Upper lobe of right lung (tissue), 1 donor: ENCODE measurements around the gene SCMH1. TPM values are rescaled to one million over a fixed set of nuclear protein-coding genes. Genes with fewer than 3 reads are reported as not detected.

Source experiments
- ATAC-seq: fragments of 200-7000 bp; cut with Tn5 transposase; one replicate; pipeline ENCODE4 v1.9.1; 2020; ENCODE audit warnings: mild to moderate bottlenecking, moderate library complexity
- DNase-seq: peaks from one replicate; pipeline ENCODE4 v3.0.0-alpha.2; 2020
- H3K27ac ChIP-seq: fragments of 200-600 bp; one replicate; pipeline ENCODE4 v1.8.0; 2022
- H3K27me3 ChIP-seq: fragments of 200-600 bp; one replicate; pipeline ENCODE4 v1.8.0; 2022; ENCODE audit warnings: mild to moderate bottlenecking
- H3K36me3 ChIP-seq: fragments of 200-600 bp; one replicate; pipeline ENCODE4 v1.8.0; 2022
- H3K4me1 ChIP-seq: fragments of 200-600 bp; one replicate; pipeline ENCODE4 v1.8.0; 2022
- H3K4me3 ChIP-seq: fragments of 200-600 bp; one replicate; pipeline ENCODE4 v1.8.0; 2022; ENCODE audit warnings: mild to moderate bottlenecking
- H3K9me3 ChIP-seq: fragments of 200-600 bp; one replicate; pipeline ENCODE4 v1.8.0; 2022
- CTCF ChIP-seq: fragments of 200-600 bp; IDR thresholded peaks from one replicate; pipeline ENCODE4 v1.8.0; 2022; ENCODE audit warnings: antibody characterized with exemption
- intact Hi-C: fragments of 100-400 bp; cut with DNase I; formaldehyde crosslinking; loops from one replicate; pipeline ENCODE4 v1.11.0; 2022
- total RNA-seq: library from RNA; stranded (reverse); fragmentation: NEBNext Ultra II Directional; extraction: Animal tissue kit (Norgen Biotek cat#: 25700); gene quantifications from one replicate; pipeline ENCODE4 v1.2.1, GENCODE V29; 2021
- donor health status: DM: no; HTN: yes; CAD: no; lungs with severe emphysema.

Gene SCMH1
- total RNA-seq, 1 donor from 2014 or later, result 37.2 TPM

DNA sequence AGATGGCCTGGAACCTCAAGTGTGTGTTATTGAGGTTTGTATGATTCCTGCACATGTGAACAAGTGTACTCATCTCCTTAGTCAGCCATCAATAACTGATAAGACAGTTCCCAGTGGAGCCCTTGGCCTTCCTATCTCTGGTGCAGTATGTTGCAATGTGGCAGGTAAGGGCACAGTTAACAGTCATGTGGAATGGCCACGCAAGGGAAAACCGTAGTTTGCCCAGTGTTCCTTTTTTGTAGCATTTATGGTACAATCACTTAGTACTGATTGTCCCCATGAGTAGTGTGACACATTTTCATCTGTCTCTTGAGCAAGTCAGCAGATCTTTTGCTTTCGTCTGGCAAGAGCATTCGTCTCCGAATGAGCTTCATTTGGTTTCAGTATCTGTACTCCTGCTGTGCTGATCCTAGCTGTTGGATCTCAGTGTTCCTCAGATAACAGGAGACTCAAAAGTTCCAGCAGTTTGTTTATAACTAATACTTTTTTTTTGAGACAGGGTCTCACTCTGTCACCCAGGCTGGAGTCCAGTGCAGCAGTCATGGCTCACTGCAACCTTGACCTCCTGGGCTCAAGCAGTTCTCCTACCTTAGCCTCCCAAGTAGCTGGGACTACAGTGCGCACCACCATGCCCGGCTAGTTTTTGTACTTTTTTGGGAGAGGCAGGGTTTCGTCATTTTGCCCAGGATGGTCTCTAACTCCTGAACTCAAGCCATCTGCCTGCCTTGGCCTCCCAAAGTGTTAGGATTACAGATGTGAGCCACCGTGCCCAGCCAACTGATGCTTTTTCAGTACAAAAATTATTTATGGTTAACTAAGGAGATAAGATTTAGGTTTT, 254.4 kb downstream of the SCMH1 start:
- Histone ChIP-seq H3K27me3 (no peaks in the 10 kb centered on the region), H3K9me3 (no peaks in the 10 kb centered on the region), H3K4me3 (no peak overlapping the region), H3K27ac (no peak overlapping the region), H3K4me1 (peaks cover 17% of the 10 kb centered on the region), H3K36me3 (peaks cover 54% of the 10 kb centered on the region)
- intact Hi-C loops, result no loop called here
- ATAC-seq (no peak), DNase-seq (no peak)
- TF ChIP-seq CTCF, result no peak

DNA sequence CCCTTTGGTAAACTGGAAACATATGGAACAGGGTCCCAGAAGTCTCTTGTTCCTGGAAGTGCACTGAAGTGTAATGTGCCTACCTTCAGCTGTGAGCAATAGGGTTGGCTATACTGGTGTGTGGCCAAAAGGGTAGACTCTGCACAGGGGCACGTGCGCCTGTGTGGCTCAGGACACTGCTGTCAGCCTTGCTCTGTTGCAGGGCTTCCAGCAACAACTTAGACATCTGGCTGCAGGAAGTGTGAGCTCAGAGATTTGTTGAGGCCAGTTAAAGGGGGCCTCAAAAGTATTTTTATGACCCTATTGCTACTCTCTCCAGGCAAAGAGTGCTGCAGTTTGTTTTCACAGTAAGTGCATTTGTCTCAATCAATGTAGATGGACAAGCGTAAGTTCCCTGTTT, 255.2 kb downstream of the SCMH1 start:
- DNase-seq (no peak), ATAC-seq (peak; percentile 13)
- peaks cover 24% of the 10 kb centered on the region for H3K4me1 ChIP-seq
- TF ChIP-seq CTCF, result no peak
- no peak overlapping the region for H3K27ac ChIP-seq
- H3K4me3 ChIP-seq, result no peak overlapping the region
- H3K36me3 ChIP-seq, result peaks cover 47% of the 10 kb centered on the region
- H3K9me3 ChIP-seq, result no peaks in the 10 kb centered on the region
- intact Hi-C loops, result no loop called here
- H3K27me3 ChIP-seq, result no peaks in the 10 kb centered on the region

DNA sequence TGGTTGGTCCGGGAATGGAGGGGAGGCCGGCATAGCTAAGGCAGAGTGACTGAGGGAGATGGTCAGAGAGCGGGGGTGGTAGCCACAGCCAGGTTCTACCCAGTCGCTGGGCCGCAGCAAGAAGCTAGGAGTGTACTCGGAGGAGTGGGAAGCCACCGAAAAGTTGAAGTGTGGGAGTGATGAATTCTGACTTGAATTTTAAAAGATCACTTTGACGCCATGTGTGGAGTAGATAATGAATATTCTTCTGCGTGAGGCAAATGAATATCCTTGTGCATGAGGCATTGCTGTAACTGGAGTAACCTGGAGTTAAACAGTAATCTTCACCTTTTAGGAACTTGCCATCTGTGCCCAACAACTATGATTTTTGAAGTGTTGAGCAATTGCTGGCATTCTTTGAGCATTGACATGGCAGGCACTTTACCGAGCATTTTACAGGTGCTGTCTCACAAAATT, 255.8 kb downstream of the SCMH1 start:
- H3K36me3 ChIP-seq, result peaks cover 41% of the 10 kb centered on the region
- H3K9me3 ChIP-seq, result no peaks in the 10 kb centered on the region
- H3K27ac ChIP-seq, result no peak overlapping the region
- ATAC-seq, result peak; percentile 57
- TF ChIP-seq CTCF, result no peak
- H3K27me3 ChIP-seq, result no peaks in the 10 kb centered on the region
- intact Hi-C loops, result no loop called here
- H3K4me3 ChIP-seq, result no peak overlapping the region
- peaks cover 30% of the 10 kb centered on the region for H3K4me1 ChIP-seq
- DNase-seq, result no peak

- Histone ChIP-seq H3K9me3 (no peaks in the 10 kb centered on the region), H3K4me3 (no peak overlapping the region), H3K27ac (no peak overlapping the region), H3K27me3 (no peaks in the 10 kb centered on the region), H3K36me3 (peaks cover 36% of the 10 kb centered on the region), H3K4me1 (peaks cover 35% of the 10 kb centered on the region)
- intact Hi-C loops, result no loop called here
- no peak for ATAC-seq
- DNase-seq, result no peak
- TF ChIP-seq CTCF, result no peak
Observed at GRCh38 chr1:40985875-40986274, 256.2 kb downstream of the SCMH1 start.

- Histone ChIP-seq H3K9me3 (no peaks in the 10 kb centered on the region), H3K36me3 (peaks cover 35% of the 10 kb centered on the region), H3K27ac (no peak overlapping the region), H3K27me3 (no peaks in the 10 kb centered on the region), H3K4me1 (peaks cover 42% of the 10 kb centered on the region), H3K4me3 (no peak overlapping the region)
- DNase-seq (no peak), ATAC-seq (no peak)
- no peak for TF ChIP-seq CTCF
- intact Hi-C loops, result no loop called here
Observed at GRCh38 chr1:40985161-40985560, 256.9 kb downstream of the SCMH1 start.
